ACC112 (cell line): Measurements from ENCODE around the gene LY6G5C.

Experiments
- H2AFZ ChIP-seq: fragments of 200-600 bp; sonication (generic); one replicate; pipeline ENCODE4 v1.6.0; 2017; ENCODE audit warnings: antibody characterized with exemption, low read length; ENCODE audit not compliant: unreplicated experiment
- H3K27ac ChIP-seq: fragments of 200-600 bp; sonication (generic); 2 replicates; pipeline ENCODE4 v1.5.1; 2014; ENCODE audit warnings: low read depth, mild to moderate bottlenecking, antibody characterized with exemption, low read length, moderate library complexity
- H3K27me3 ChIP-seq: fragments of 200-600 bp; sonication (generic); 2 replicates; pipeline ENCODE4 v1.6.1; 2014; ENCODE audit warnings: mild to moderate bottlenecking, antibody characterized with exemption, low read length, moderate library complexity, mixed read lengths; ENCODE audit not compliant: insufficient read depth
- H3K36me3 ChIP-seq: fragments of 200-600 bp; sonication (generic); 2 replicates; pipeline ENCODE4 v1.6.1; 2016; ENCODE audit warnings: mild to moderate bottlenecking, antibody characterized with exemption, low read length, moderate library complexity, mixed read lengths; ENCODE audit not compliant: insufficient read depth
- H3K4me1 ChIP-seq: fragments of 200-600 bp; sonication (generic); one replicate; pipeline ENCODE4 v1.6.1; 2016; ENCODE audit warnings: low read length, mixed read lengths; ENCODE audit not compliant: insufficient read depth, unreplicated experiment, control insufficient read depth
- H3K4me3 ChIP-seq: fragments of 200-600 bp; sonication (generic); 2 replicates; pipeline ENCODE4 v1.5.1; 2014; ENCODE audit warnings: mild to moderate bottlenecking, low read depth, low read length
- H3K79me2 ChIP-seq: fragments of 200-600 bp; sonication (generic); one replicate; pipeline ENCODE4 v1.6.0; 2016; ENCODE audit warnings: low read length; ENCODE audit not compliant: control insufficient read depth, unreplicated experiment, insufficient read depth

The LY6G5C gene

GRCh38 chr6:31680226-31681134 is at the start of gene LY6G5C:
Gene LY6G5C (minus strand): TSS chr6:31681067. CDS start chr6:31680373, 694 bp downstream.
- H3K36me3 ChIP-seq = no peaks in the 10 kb centered on the region
- no peaks in the 10 kb centered on the region for H3K79me2 ChIP-seq
- H2AFZ ChIP-seq = peak within 1 kb of the TSS; percentile 81
- H3K4me1 ChIP-seq = peaks cover 8% of the 10 kb centered on the region
- peak within 1 kb of the TSS; percentile 81 for H3K4me3 ChIP-seq
- 0 out of 2 replicates have a peak within 1 kb of the TSS, but pooled peaks have one; percentile 28 for H3K27ac ChIP-seq
- H3K27me3 ChIP-seq = no peaks in the 10 kb centered on the region

- H3K79me2 ChIP-seq = peaks cover 29% of the 10 kb centered on the region
- H3K27me3 ChIP-seq = no peaks in the 10 kb centered on the region
- H3K36me3 ChIP-seq = peaks cover 22% of the 10 kb centered on the region; the same call in 1 of the 2 replicates
- peaks cover 37% of the 10 kb centered on the region for H3K4me1 ChIP-seq
- no peak overlapping the region for H2AFZ ChIP-seq
- H3K4me3 ChIP-seq = peak overlapping the region; percentile 81
- peak overlapping the region; percentile 74 for H3K27ac ChIP-seq
These were observed 49.2 kb upstream of the LY6G5C start for GRCh38 chr6:31729979-31730630.

- no peak overlapping the region for H2AFZ ChIP-seq
- H3K79me2 ChIP-seq = peaks cover 24% of the 10 kb centered on the region
- H3K27me3 ChIP-seq = no peaks in the 10 kb centered on the region
- H3K27ac ChIP-seq = peak overlapping the region; percentile 74
- H3K4me1 ChIP-seq = peaks cover 37% of the 10 kb centered on the region
- H3K36me3 ChIP-seq = peaks cover 22% of the 10 kb centered on the region; the same call in 1 of the 2 replicates
- peak overlapping the region; percentile 81 for H3K4me3 ChIP-seq
These were observed 48.7 kb upstream of the LY6G5C start for GRCh38 chr6:31729515-31729978.

GRCh38 chr6:31728767-31729514 is 48.1 kb upstream of the LY6G5C start, which contains the start of gene DDAH2:
Gene DDAH2 (minus strand): TSS chr6:31729299. CDS start chr6:31729161, 138 bp downstream.
- Histone ChIP-seq H2AFZ (peak within 1 kb of the TSS; percentile 11), H3K27ac (peak within 1 kb of the TSS; percentile 74), H3K27me3 (no peaks in the 10 kb centered on the region), H3K4me1 (peaks cover 32% of the 10 kb centered on the region), H3K36me3 (peaks cover 17% of the 10 kb centered on the region; the same call in 1 of the 2 replicates), H3K4me3 (peak within 1 kb of the TSS; percentile 81), H3K79me2 (peaks cover 18% of the 10 kb centered on the region)

GRCh38 chr6:31727717-31728671 is 47.1 kb upstream of the LY6G5C start:
- peaks cover 22% of the 10 kb centered on the region for H3K4me1 ChIP-seq
- H3K79me2 ChIP-seq = peaks cover 8% of the 10 kb centered on the region
- H3K36me3 ChIP-seq = peaks cover 7% of the 10 kb centered on the region; the same call in 1 of the 2 replicates
- H3K27me3 ChIP-seq = no peaks in the 10 kb centered on the region
- peak overlapping the region; percentile 81; the same call in 1 of the 2 replicates for H3K4me3 ChIP-seq
- no peak overlapping the region for H3K27ac ChIP-seq
- no peak overlapping the region for H2AFZ ChIP-seq

GRCh38 chr6:31727034-31727716 is 46.3 kb upstream of the LY6G5C start:
- no peak overlapping the region for H3K4me3 ChIP-seq
- no peaks in the 10 kb centered on the region for H3K27me3 ChIP-seq
- H2AFZ ChIP-seq = no peak overlapping the region
- H3K4me1 ChIP-seq = peaks cover 21% of the 10 kb centered on the region
- H3K36me3 ChIP-seq = peaks cover 6% of the 10 kb centered on the region; the same call in 1 of the 2 replicates
- H3K27ac ChIP-seq = no peak overlapping the region
- peaks cover 4% of the 10 kb centered on the region for H3K79me2 ChIP-seq

GRCh38 chr6:31725502-31726350 is 44.9 kb upstream of the LY6G5C start:
- Histone ChIP-seq H3K27me3 (no peaks in the 10 kb centered on the region), H3K4me3 (no peak overlapping the region), H3K27ac (no peak overlapping the region), H3K4me1 (peaks cover 10% of the 10 kb centered on the region), H2AFZ (no peak overlapping the region), H3K36me3 (no peaks in the 10 kb centered on the region), H3K79me2 (no peaks in the 10 kb centered on the region)

GRCh38 chr6:31723980-31724691 is 43.3 kb upstream of the LY6G5C start:
- no peak overlapping the region for H2AFZ ChIP-seq
- peaks cover 8% of the 10 kb centered on the region for H3K4me1 ChIP-seq
- no peaks in the 10 kb centered on the region for H3K27me3 ChIP-seq
- no peak overlapping the region for H3K4me3 ChIP-seq
- H3K27ac ChIP-seq = no peak overlapping the region
- no peaks in the 10 kb centered on the region for H3K79me2 ChIP-seq
- H3K36me3 ChIP-seq = no peaks in the 10 kb centered on the region
